Activated CD4-positive, alpha-beta T cell treated with anti-CD3 and anti-CD28 coated beads, Interleukin-2, amount 50 U/mL, for 24 hours (primary cell): ENCODE results near the gene MRPS18A.
"Not testable (repeated sequence)": the region's sequence is repeated elsewhere in the genome, so short reads cannot be mapped to it uniquely, and the experiment has no call there.

Experiments
- DNase-seq, 2 donors: peaks; one replicate each; pipeline ENCODE4 v3.0.0-alpha.2; 2020; ENCODE audit warnings: low read depth in 1 of 2, low spot score in 1 of 2

Gene MRPS18A

GRCh38 chr6:43639984-43640800 lies 47.4 kb downstream of the MRPS18A start:
- no peak for DNase-seq

- no peak for DNase-seq
These were observed 51.3 kb downstream of the MRPS18A start for GRCh38 chr6:43636308-43636659.

- peak; percentile 75 to 77 for DNase-seq
These were observed 51.9 kb downstream of the MRPS18A start, which contains the start of gene MAD2L1BP for GRCh38 chr6:43635387-43636307. TSS of gene MAD2L1BP (plus strand) at chr6:43635840. CDS start at chr6:43635876, 36 bp downstream.

GRCh38 chr6:43634702-43635303 lies 52.8 kb downstream of the MRPS18A start:
- no peak for DNase-seq

GRCh38 chr6:43633002-43633401 lies 54.6 kb downstream of the MRPS18A start:
- not testable (repeated sequence) for DNase-seq

- DNase-seq = no peak
These were observed 56.5 kb downstream of the MRPS18A start for GRCh38 chr6:43630980-43631619.

GRCh38 chr6:43629505-43630300 lies 57.9 kb downstream of the MRPS18A start:
- peak; percentile 68 to 84 for DNase-seq

- DNase-seq = peak; percentile 86 to 97
These were observed 58.5 kb downstream of the MRPS18A start, which contains the start of gene GTPBP2 for GRCh38 chr6:43629104-43629504. TSS of gene GTPBP2 (minus strand) at chr6:43629264. CDS start at chr6:43629162, 102 bp downstream.

- peak in 1 of 2 donors; percentile 39 for DNase-seq
These were observed 59.0 kb downstream of the MRPS18A start for GRCh38 chr6:43628393-43629103.

- DNase-seq = no peak
These were observed 60.4 kb downstream of the MRPS18A start for GRCh38 chr6:43627008-43627825.

GRCh38 chr6:43625393-43625992 lies 62.1 kb downstream of the MRPS18A start:
- DNase-seq = no peak

GRCh38 chr6:43624786-43625288 lies 62.8 kb downstream of the MRPS18A start:
- no peak for DNase-seq

- no peak for DNase-seq
These were observed 63.5 kb downstream of the MRPS18A start for GRCh38 chr6:43623880-43624785.

- DNase-seq = no peak
These were observed 65.0 kb downstream of the MRPS18A start for GRCh38 chr6:43622541-43622940.

GRCh38 chr6:43621836-43622180 lies 65.8 kb downstream of the MRPS18A start:
- DNase-seq = no peak
